H9 (cell line): Measurements from ENCODE around the gene NLRP13. TPM values are rescaled to one million over a fixed set of nuclear protein-coding genes. Genes with fewer than 3 reads are reported as not detected.

Experiments
- DNase-seq: peaks from one replicate; pipeline ENCODE4 v3.0.0-alpha.2; 2017
- H2AFZ ChIP-seq: one replicate; pipeline ENCODE4 v1.6.1; 2013; ENCODE audit warnings: mild to moderate bottlenecking, low read length, control low read depth, moderate library complexity
- H2AK5ac ChIP-seq: 2 replicates; pipeline ENCODE4 v1.6.1; 2013; ENCODE audit warnings: low read length, control low read depth, mixed read lengths; ENCODE audit not compliant: insufficient read length
- H2BK120ac ChIP-seq: one replicate; pipeline ENCODE4 v1.6.1; 2013; ENCODE audit warnings: low read depth, mild to moderate bottlenecking, low read length, control low read depth, inconsistent platforms; ENCODE audit not compliant: poor library complexity, severe bottlenecking
- H2BK12ac ChIP-seq: 2 replicates; pipeline ENCODE4 v1.6.1; 2013; ENCODE audit warnings: low read length, control low read depth, mixed read lengths, low read depth; ENCODE audit not compliant: insufficient read length
- H2BK15ac ChIP-seq: 2 replicates; pipeline ENCODE4 v1.6.1; 2013; ENCODE audit warnings: low read depth, low read length, control low read depth
- H2BK20ac ChIP-seq: one replicate; pipeline ENCODE4 v1.6.1; 2013; ENCODE audit warnings: low read depth, mild to moderate bottlenecking, low read length, control low read depth, inconsistent platforms; ENCODE audit not compliant: poor library complexity, severe bottlenecking
- H2BK5ac ChIP-seq: 2 replicates; pipeline ENCODE4 v1.6.1; 2013; ENCODE audit warnings: low read length, control low read depth, mixed read lengths; ENCODE audit not compliant: insufficient read length
- H3K14ac ChIP-seq: 2 replicates; pipeline ENCODE4 v1.6.1; 2013; ENCODE audit warnings: low read length, control low read depth; ENCODE audit not compliant: insufficient read depth
- H3K18ac ChIP-seq: 2 replicates; pipeline ENCODE4 v1.6.1; 2013; ENCODE audit warnings: low read depth, mild to moderate bottlenecking, mixed read lengths, low read length, control low read depth; ENCODE audit not compliant: insufficient read length
- H3K23ac ChIP-seq: 2 replicates; pipeline ENCODE4 v1.6.1; 2013; ENCODE audit warnings: low read length, control low read depth, mixed read lengths, low read depth; ENCODE audit not compliant: insufficient read length
- H3K23me2 ChIP-seq: 2 replicates; pipeline ENCODE4 v1.6.1; 2013; ENCODE audit warnings: low read depth, mild to moderate bottlenecking, mixed read lengths, low read length, control low read depth; ENCODE audit not compliant: insufficient read length, poor library complexity, severe bottlenecking
- H3K27ac ChIP-seq: 2 replicates; pipeline ENCODE4 v1.5.1; 2013; ENCODE audit warnings: low read length, control low read depth, mixed read lengths, low read depth; ENCODE audit not compliant: insufficient read length
- H3K27me3 ChIP-seq: 2 replicates; pipeline ENCODE4 v1.6.1; 2013; ENCODE audit warnings: low read length, control low read depth, inconsistent platforms; ENCODE audit not compliant: insufficient read depth
- H3K4ac ChIP-seq: 2 replicates; pipeline ENCODE4 v1.6.1; 2013; ENCODE audit warnings: low read depth, mild to moderate bottlenecking, control low read depth, inconsistent platforms, low read length, moderate library complexity
- H3K4me1 ChIP-seq: 2 replicates; pipeline ENCODE4 v1.6.1; 2013; ENCODE audit warnings: low read length, control low read depth, inconsistent platforms; ENCODE audit not compliant: insufficient read depth
- H3K4me2 ChIP-seq: 2 replicates; pipeline ENCODE4 v1.6.1; 2013; ENCODE audit warnings: low read length, control low read depth, mixed read lengths; ENCODE audit not compliant: insufficient read length, insufficient read depth
- H3K56ac ChIP-seq: 2 replicates; pipeline ENCODE4 v1.6.1; 2013; ENCODE audit warnings: low read depth, mild to moderate bottlenecking, mixed read lengths, low read length, control low read depth; ENCODE audit not compliant: insufficient read length
- H3K79me1 ChIP-seq: 2 replicates; pipeline ENCODE4 v1.6.1; 2013; ENCODE audit warnings: low read depth, mild to moderate bottlenecking, moderate library complexity, low read length, control low read depth, inconsistent platforms; ENCODE audit not compliant: insufficient read depth, poor library complexity, severe bottlenecking
- H3K79me2 ChIP-seq: 2 replicates; pipeline ENCODE4 v1.6.1; 2013; ENCODE audit warnings: low read length, control low read depth, inconsistent platforms; ENCODE audit not compliant: insufficient read depth
- H3K9ac ChIP-seq: 2 replicates; pipeline ENCODE4 v1.6.1; 2013; ENCODE audit warnings: low read length, control low read depth, mixed read lengths; ENCODE audit not compliant: insufficient read length; ENCODE audit errors: extremely low read depth
- H3K9me3 ChIP-seq: one replicate; pipeline ENCODE4 v1.6.1; 2013; ENCODE audit warnings: low read depth, low read length, inconsistent platforms; ENCODE audit not compliant: control insufficient read depth
- H3T11ph ChIP-seq: one replicate; pipeline ENCODE4 v1.6.1; 2013; ENCODE audit warnings: mild to moderate bottlenecking, low read length, control low read depth, inconsistent platforms
- H4K20me1 ChIP-seq: one replicate; pipeline ENCODE4 v1.6.1; 2013; ENCODE audit not compliant: control insufficient read depth, insufficient read length, insufficient read depth
- H4K5ac ChIP-seq: 2 replicates; pipeline ENCODE4 v1.6.1; 2013; ENCODE audit warnings: low read depth, mild to moderate bottlenecking, mixed read lengths, low read length, control low read depth; ENCODE audit not compliant: insufficient read length
- H4K8ac ChIP-seq: replicated peaks from 2 replicates; pipeline ENCODE4 v1.6.1; 2013; ENCODE audit warnings: low read length, control low read depth, mixed read lengths, low read depth; ENCODE audit not compliant: insufficient read length
- H4K91ac ChIP-seq: 2 replicates; pipeline ENCODE4 v1.6.1; 2013; ENCODE audit warnings: low read depth, mild to moderate bottlenecking, moderate library complexity, mixed read lengths, low read length, control low read depth; ENCODE audit not compliant: insufficient read length
- H3K27ac Mint-ChIP-seq, 3 experiments: 2 replicates in 2 of 3; 3 replicates in 1 of 3; pipeline ENCODE4 v1.8.0; 2020 to 2021; ENCODE audit warnings: mixed read lengths in 3 of 3, mild to moderate bottlenecking in 1 of 3, moderate library complexity in 1 of 3
- H3K27me3 Mint-ChIP-seq: 2 replicates; pipeline ENCODE4 v1.8.0; 2021; ENCODE audit warnings: low read depth, mild to moderate bottlenecking, moderate library complexity, mixed read lengths
- H3K36me3 Mint-ChIP-seq, 3 experiments: 2 replicates in 2 of 3; 3 replicates in 1 of 3; pipeline ENCODE4 v1.8.0; 2020 to 2021; ENCODE audit warnings: low read depth in 3 of 3, mixed read lengths in 3 of 3; ENCODE audit not compliant: insufficient read depth in 1 of 3
- H3K4me1 Mint-ChIP-seq, 2 experiments: 2 replicates each; pipeline ENCODE4 v1.8.0; 2020; ENCODE audit warnings: mixed read lengths in 2 of 2
- H3K4me3 Mint-ChIP-seq, 2 experiments: 2 replicates in 1 of 2; 3 replicates in 1 of 2; pipeline ENCODE4 v1.8.0; 2020 to 2021; ENCODE audit warnings: mild to moderate bottlenecking in 2 of 2, mixed read lengths in 2 of 2, moderate library complexity in 1 of 2
- H3K9me3 Mint-ChIP-seq, 2 experiments: 2 replicates in 1 of 2; 3 replicates in 1 of 2; pipeline ENCODE4 v1.8.0; 2020; ENCODE audit warnings: mild to moderate bottlenecking in 2 of 2, mixed read lengths in 2 of 2, moderate library complexity in 1 of 2
- CTCF ChIP-seq: fragments of 200-600 bp; sonication (generic); conservative IDR thresholded peaks from 3 replicates; pipeline ENCODE4 v1.8.0; 2021; ENCODE audit warnings: antibody characterized with exemption, mild to moderate bottlenecking
- WGBS: extraction: QIAGEN DNeasy Blood & Tissue Kit; methylation state at CpG from one replicate; pipeline ENCODE4 v1.1.7; 2013; ENCODE audit warnings: missing lambda C conversion rate, low lambda C conversion rate, mixed read lengths; ENCODE audit not compliant: insufficient read length; ENCODE audit errors: extremely low coverage; 5-methylcytosine and 5-hydroxymethylcytosine counted together
- total RNA-seq: library from RNA; stranded (reverse); gene quantifications from 2 replicates; pipeline ENCODE4 v1.2.1, GENCODE V29; 2021

The NLRP13 gene
- total RNA-seq, 1 experiment from 2014 or later, result not detected

GRCh38 chr19:55857974-55858373, 74.2 kb downstream of the NLRP13 start:
- H3K9me3 ChIP-seq, result peaks cover 90% of the 10 kb centered on the region
- no peak overlapping the region for H3K18ac ChIP-seq
- no peak overlapping the region for H3K27ac Mint-ChIP-seq
- H3K4me1 Mint-ChIP-seq, result no peaks in the 10 kb centered on the region
- H3K23me2 ChIP-seq, result no peaks in the 10 kb centered on the region
- H3T11ph ChIP-seq, result no peak overlapping the region
- peaks cover 6 to 18% (median 10%) of the 10 kb centered on the region in 3 experiments; a peak in 6 of 7 replicates for H3K36me3 Mint-ChIP-seq
- H2BK5ac ChIP-seq, result no peak overlapping the region
- H3K79me1 ChIP-seq, result no peaks in the 10 kb centered on the region
- no peak for TF ChIP-seq CTCF
- H2AK5ac ChIP-seq, result no peak overlapping the region
- H2BK12ac ChIP-seq, result no peak overlapping the region
- no peak overlapping the region for H3K14ac ChIP-seq
- peaks cover 3% of the 10 kb centered on the region for H3K27me3 Mint-ChIP-seq
- no peak overlapping the region for H3K23ac ChIP-seq
- no peak overlapping the region for H2BK120ac ChIP-seq
- H2AFZ ChIP-seq, result no peak overlapping the region
- H3K79me2 ChIP-seq, result no peaks in the 10 kb centered on the region
- no peak overlapping the region for H4K91ac ChIP-seq
- H3K9me3 Mint-ChIP-seq, result peaks cover 88 to 93% of the 10 kb centered on the region in 2 experiments
- H4K8ac ChIP-seq, result no peak overlapping the region
- H4K20me1 ChIP-seq, result no peaks in the 10 kb centered on the region
- no peak overlapping the region for H3K27ac ChIP-seq
- WGBS, result no CpG with 5 or more reads among the region's 23 CpGs
- no peak overlapping the region for H3K4me3 Mint-ChIP-seq
- H3K56ac ChIP-seq, result no peak overlapping the region
- no peak overlapping the region for H3K9ac ChIP-seq
- H2BK20ac ChIP-seq, result no peak overlapping the region
- no peak overlapping the region for H3K4me2 ChIP-seq
- no peak overlapping the region for H4K5ac ChIP-seq
- H2BK15ac ChIP-seq, result no peak overlapping the region
- DNase-seq, result no peak
- H3K4ac ChIP-seq, result no peak overlapping the region
- H3K4me1 ChIP-seq, result no peaks in the 10 kb centered on the region
- no peaks in the 10 kb centered on the region for H3K27me3 ChIP-seq
